Measurements from ENCODE around the gene FHIP2A. TPM values are rescaled to one million over a fixed set of nuclear protein-coding genes. Genes with fewer than 3 reads are reported as not detected.

The FHIP2A gene
- total and polyA plus RNA-seq, 2 of the 4 experiments (the other 2 are of a cell fraction): 10.7 to 16.5 TPM

- Histone ChIP-seq H2BK20ac (ENCODE audit: low read depth, low read length) (no peak overlapping the region), H2BK120ac (ENCODE audit: low read depth, low read length) (no peak overlapping the region), H3K9me1 (ENCODE audit: insufficient read depth, low read length) (no peaks in the 10 kb centered on the region; the same call in 1 of the 2 replicates), H4K8ac (ENCODE audit: low read depth in 2 of 2, low read length in 2 of 2) (no peak overlapping the region), H3K4me3 (ENCODE audit: insufficient read depth, low read depth, low read length) (no peak overlapping the region), H4K20me1 (ENCODE audit: insufficient read depth, low read length) (peaks cover 4% of the 10 kb centered on the region; the same call in 1 of the 2 replicates), H2BK5ac (ENCODE audit: low read depth, low read length, poor library complexity, severe bottlenecking) (no peak overlapping the region), H3K4ac (ENCODE audit: low read depth, low read length) (no peak overlapping the region), H3K27me3 (ENCODE audit: control insufficient read depth, insufficient read depth, low read length) (peaks cover 2% of the 10 kb centered on the region; the same call in 1 of the 2 replicates), H4K5ac (ENCODE audit: low read depth, low read length) (no peak overlapping the region), H3K9ac (ENCODE audit: low read depth, low read length) (no peak overlapping the region), H3K79me1 (ENCODE audit: low read depth in 1 of 2, low read length in 2 of 2) (no peaks in the 10 kb centered on the region), H2AK5ac (ENCODE audit: low read depth, low read length) (no peak overlapping the region), H3K23ac (ENCODE audit: low read depth, low read length) (no peak overlapping the region), H3K27ac (ENCODE audit: insufficient read depth, low read length) (no peak overlapping the region), H3K9me3 (ENCODE audit: control insufficient read depth, insufficient read depth, low read length) (no peaks in the 10 kb centered on the region), H3K18ac (ENCODE audit: low read depth, low read length) (no peak overlapping the region), H2AFZ (replicated peaks; ENCODE audit: low read length, poor library complexity) (no peak overlapping the region), H3K4me2 (ENCODE audit: low read depth, low read length) (no peak overlapping the region), H3K56ac (ENCODE audit: extremely low read depth, insufficient read depth, low read length) (no peak overlapping the region), H3K36me3 (ENCODE audit: control insufficient read depth, insufficient read depth, low read length) (no peaks in the 10 kb centered on the region), H4K91ac (ENCODE audit: insufficient read depth, low read depth, low read length) (no peak overlapping the region), H3K4me1 (ENCODE audit: control insufficient read depth, insufficient read depth, low read length) (peaks cover 13% of the 10 kb centered on the region), H2BK15ac (ENCODE audit: low read depth, low read length) (no peak overlapping the region), H2AK9ac (replicated peaks; ENCODE audit: low read depth, low read length, poor library complexity) (no peak overlapping the region), H3K14ac (replicated peaks; ENCODE audit: low read depth, low read length) (no peak overlapping the region)
- ChIA-PET CTCF (no interaction called here), POLR2A (ENCODE audit: unreplicated experiment) (no interaction called here)
- ATAC-seq (ENCODE audit: low read depth): no peak
- dilution Hi-C loops (cut with HindIII; ENCODE audit: low sequenced_read_pairs, unreplicated experiment): no loop called here
- intact Hi-C loops (cut with micrococcal nuclease): loop anchor here (5.0 kb wide), 1 partner anchor 145 kb away; no protein-coding TSS in a partner anchor
- in situ Hi-C loops (cut with MboI; ENCODE audit: low sequenced_read_pairs): no loop called here
- no CpG with 5 or more reads among the region's 1 CpG for WGBS, 2 experiments (ENCODE audit: extremely low coverage in 2 of 2, insufficient read length in 1 of 2)
- no TSS peak for BruUV-seq (replicated peaks)
- no peak for TF ChIP-seq POLR2A (IDR thresholded peaks at IDR 0.05; ENCODE audit: low read depth, low read length)
- no peak for TF ChIP-seq MXI1 (IDR thresholded peaks at IDR 0.05; ENCODE audit: borderline replicate concordance, low read depth, low read length)
- TF ChIP-seq SMC3 (IDR thresholded peaks at IDR 0.05; ENCODE audit: low read depth, low read length): no peak
- TF ChIP-seq NFE2L2 (IDR thresholded peaks at IDR 0.05; ENCODE audit: low read depth, low read length): no peak
- TF ChIP-seq, protein P1, sequence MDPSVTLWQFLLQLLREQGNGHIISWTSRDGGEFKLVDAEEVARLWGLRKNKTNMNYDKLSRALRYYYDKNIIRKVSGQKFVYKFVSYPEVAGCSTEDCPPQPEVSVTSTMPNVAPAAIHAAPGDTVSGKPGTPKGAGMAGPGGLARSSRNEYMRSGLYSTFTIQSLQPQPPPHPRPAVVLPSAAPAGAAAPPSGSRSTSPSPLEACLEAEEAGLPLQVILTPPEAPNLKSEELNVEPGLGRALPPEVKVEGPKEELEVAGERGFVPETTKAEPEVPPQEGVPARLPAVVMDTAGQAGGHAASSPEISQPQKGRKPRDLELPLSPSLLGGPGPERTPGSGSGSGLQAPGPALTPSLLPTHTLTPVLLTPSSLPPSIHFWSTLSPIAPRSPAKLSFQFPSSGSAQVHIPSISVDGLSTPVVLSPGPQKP (IDR thresholded peaks at IDR 0.05; ENCODE audit: borderline replicate concordance, low read depth, low read length): no peak
- no peak for TF ChIP-seq FOS (IDR thresholded peaks at IDR 0.05; ENCODE audit: low read depth, low read length)
- no peak for TF ChIP-seq RFX5 (IDR thresholded peaks at IDR 0.05; ENCODE audit: low read depth, low read length)
- TF ChIP-seq BHLHE40 (IDR thresholded peaks at IDR 0.05; ENCODE audit: low read depth, low read length): no peak
- no peak for TF ChIP-seq RCOR1 (IDR thresholded peaks at IDR 0.05; ENCODE audit: insufficient replicate concordance, low read length)
- TF ChIP-seq MAFK (IDR thresholded peaks at IDR 0.05; ENCODE audit: low read depth, low read length): no peak
- no peak for TF ChIP-seq CHD1 (IDR thresholded peaks at IDR 0.05; ENCODE audit: low read depth, low read length)
- no peak for TF ChIP-seq RAD21 (IDR thresholded peaks at IDR 0.05; ENCODE audit: low read length)
- DNase-seq: no peak
These were observed 44.2 kb upstream of the FHIP2A start for GRCh38 chr10:114777415-114777814.

All from IMR-90 (cell line).